ENCODE data around the gene COA8. TPM values are rescaled to one million over a fixed set of nuclear protein-coding genes. Genes with fewer than 3 reads are reported as not detected.
"Not testable (repeated sequence)": the region's sequence is repeated elsewhere in the genome, so short reads cannot be mapped to it uniquely, and the experiment has no call there.

The COA8 gene
- total RNA-seq, 1 experiment from 2014 or later = 62.3 TPM

GRCh38 chr14:103604620-103605019 lies 41.9 kb downstream of the COA8 start:
- Histone ChIP-seq H3K4me2 (ENCODE audit: low read length) (no peak overlapping the region), H3K4me1 (ENCODE audit: insufficient read depth, low read length) (peaks cover 13% of the 10 kb centered on the region), H3K4me3 (ENCODE audit: low read length) (no peak overlapping the region), H3K27ac (ENCODE audit: low read length) (no peak overlapping the region), H3K9me2 (replicated peaks; ENCODE audit: low read length) (no peaks in the 10 kb centered on the region), H3K79me2 (ENCODE audit: low read length) (no peaks in the 10 kb centered on the region), H3K9me3 (ENCODE audit: low read length) (no peaks in the 10 kb centered on the region), H3K27me3 (ENCODE audit: low read length) (no peaks in the 10 kb centered on the region), H4K20me1 (ENCODE audit: low read length) (no peaks in the 10 kb centered on the region), H3K9ac (ENCODE audit: low read length) (no peak overlapping the region), H3F3A (ENCODE audit: low read length, unreplicated experiment) (no peaks in the 10 kb centered on the region), H3K36me3 (ENCODE audit: low read depth, low read length) (no peaks in the 10 kb centered on the region), H2AFZ (ENCODE audit: low read length) (no peak overlapping the region)
- BruUV-seq (replicated peaks) = no TSS peak
- CTCF ChIA-PET = no interaction called here
- intact Hi-C loops (cut with micrococcal nuclease) = no loop called here
- POLR2A ChIA-PET (ENCODE audit: unreplicated experiment) = no interaction called here
- TF ChIP-seq CTCF (conservative IDR thresholded peaks at IDR 0.05; ENCODE audit: low read depth, low read length) = no peak
- ATAC-seq = no peak
- DNase-seq = no peak

- ATAC-seq (peak; percentile 87), DNase-seq (peak; percentile 66)
- BruUV-seq (replicated peaks) = no TSS peak
- Histone ChIP-seq H3K9me3 (ENCODE audit: low read length) (peaks cover 4% of the 10 kb centered on the region; the same call in 1 of the 2 replicates), H3K4me2 (ENCODE audit: low read length) (peak overlapping the region; percentile 81), H3K36me3 (ENCODE audit: low read depth, low read length) (no peaks in the 10 kb centered on the region), H3K9me2 (replicated peaks; ENCODE audit: low read length) (no peaks in the 10 kb centered on the region), H3K9ac (ENCODE audit: low read length) (no peak overlapping the region), H3K27me3 (ENCODE audit: low read length) (no peaks in the 10 kb centered on the region), H2AFZ (ENCODE audit: low read length) (peak overlapping the region; percentile 54), H3K79me2 (ENCODE audit: low read length) (no peaks in the 10 kb centered on the region), H3K4me1 (ENCODE audit: insufficient read depth, low read length) (peaks cover 13% of the 10 kb centered on the region), H4K20me1 (ENCODE audit: low read length) (no peaks in the 10 kb centered on the region), H3F3A (ENCODE audit: low read length, unreplicated experiment) (no peaks in the 10 kb centered on the region), H3K27ac (ENCODE audit: low read length) (no peak overlapping the region), H3K4me3 (ENCODE audit: low read length) (peak overlapping the region; percentile 53)
- ChIA-PET CTCF (no interaction called here), POLR2A (ENCODE audit: unreplicated experiment) (interaction anchor here (0.6 kb wide), 1 partner anchor 46 kb away, joined by 3 read pairs; no protein-coding TSS in a partner anchor)
- TF ChIP-seq EZH2 (IDR thresholded peaks at IDR 0.05; ENCODE audit: low read length, unreplicated experiment) (no peak), EZH2phosphoT487 (IDR thresholded peaks at IDR 0.05; ENCODE audit: borderline replicate concordance, low read length) (no peak), CTCF (conservative IDR thresholded peaks at IDR 0.05; ENCODE audit: low read depth, low read length) (peak; percentile 49)
- intact Hi-C loops (cut with micrococcal nuclease) = no loop called here
These were observed 44.4 kb downstream of the COA8 start for GRCh38 chr14:103606963-103607668.

- peaks cover 13% of the 10 kb centered on the region for H3K4me1 ChIP-seq (ENCODE audit: insufficient read depth, low read length)
- ChIA-PET CTCF (no interaction called here), POLR2A (ENCODE audit: unreplicated experiment) (no interaction called here)
- no peaks in the 10 kb centered on the region for H3K36me3 ChIP-seq (ENCODE audit: low read depth, low read length)
- no peaks in the 10 kb centered on the region for H3K9me2 ChIP-seq (replicated peaks; ENCODE audit: low read length)
- intact Hi-C loops (cut with micrococcal nuclease) = no loop called here
- peak overlapping the region; percentile 81; the same call in 1 of the 2 replicates for H3K4me2 ChIP-seq (ENCODE audit: low read length)
- BruUV-seq (replicated peaks) = no TSS peak
- H2AFZ ChIP-seq (ENCODE audit: low read length) = no peak overlapping the region
- H3K4me3 ChIP-seq (ENCODE audit: low read length) = no peak overlapping the region
- H3K9ac ChIP-seq (ENCODE audit: low read length) = no peak overlapping the region
- no peaks in the 10 kb centered on the region for H3F3A ChIP-seq (ENCODE audit: low read length, unreplicated experiment)
- no peaks in the 10 kb centered on the region for H3K27me3 ChIP-seq (ENCODE audit: low read length)
- no peak overlapping the region for H3K27ac ChIP-seq (ENCODE audit: low read length)
- no peak for DNase-seq
- no peak for ATAC-seq
- TF ChIP-seq EZH2phosphoT487 (IDR thresholded peaks at IDR 0.05; ENCODE audit: borderline replicate concordance, low read length) (no peak), EZH2 (IDR thresholded peaks at IDR 0.05; ENCODE audit: low read length, unreplicated experiment) (no peak), CTCF (conservative IDR thresholded peaks at IDR 0.05; ENCODE audit: low read depth, low read length) (no peak)
- no peaks in the 10 kb centered on the region for H3K79me2 ChIP-seq (ENCODE audit: low read length)
- peaks cover 4% of the 10 kb centered on the region; the same call in 1 of the 2 replicates for H3K9me3 ChIP-seq (ENCODE audit: low read length)
- no peaks in the 10 kb centered on the region for H4K20me1 ChIP-seq (ENCODE audit: low read length)
These were observed 45.1 kb downstream of the COA8 start for GRCh38 chr14:103607822-103608221.

GRCh38 chr14:103609081-103609480 lies 46.3 kb downstream of the COA8 start:
- H2AFZ ChIP-seq (ENCODE audit: low read length); CTCF ChIA-PET; ATAC-seq; H3K27ac ChIP-seq (ENCODE audit: low read length); H3K79me2 ChIP-seq (ENCODE audit: low read length); H3F3A ChIP-seq (ENCODE audit: low read length, unreplicated experiment); H3K4me2 ChIP-seq (ENCODE audit: low read length); H4K20me1 ChIP-seq (ENCODE audit: low read length); POLR2A ChIA-PET (ENCODE audit: unreplicated experiment); BruUV-seq (replicated peaks); H3K27me3 ChIP-seq (ENCODE audit: low read length); intact Hi-C loops (cut with micrococcal nuclease); H3K9me2 ChIP-seq (replicated peaks; ENCODE audit: low read length); H3K9ac ChIP-seq (ENCODE audit: low read length); H3K4me3 ChIP-seq (ENCODE audit: low read length); DNase-seq; H3K36me3 ChIP-seq (ENCODE audit: low read depth, low read length); H3K9me3 ChIP-seq (ENCODE audit: low read length): not testable (repeated sequence)
- peaks cover 13% of the 10 kb centered on the region for H3K4me1 ChIP-seq (ENCODE audit: insufficient read depth, low read length)

Data from PC-3 (cell line).